SK-N-SH treated with all-trans-retinoic acid at 6 μM for 48 hours (cell line): ENCODE data around the gene DRD4.

Experiments used
- ATAC-seq: fragments of 200-7000 bp; cut with Tn5 transposase; 3 replicates; pipeline ENCODE4 v1.9.1; 2020; ENCODE audit warnings: mild to moderate bottlenecking, moderate library complexity
- ARNTL ChIP-seq: fragments of 450-650 bp; formaldehyde crosslinking; IDR thresholded peaks from 2 replicates; pipeline ENCODE4 v1.5.0; 2020; ENCODE audit warnings: low read depth, mild to moderate bottlenecking, moderate library complexity, borderline replicate concordance
- BACH2 ChIP-seq: fragments of 250-450 bp; sonication (Bioruptor Pico); IDR thresholded peaks from 2 replicates; pipeline ENCODE4 v1.9.0; 2021; ENCODE audit warnings: mild to moderate bottlenecking, borderline replicate concordance
- GLIS3 ChIP-seq: fragments of 250-450 bp; sonication (Bioruptor Pico); IDR thresholded peaks from 2 replicates; pipeline ENCODE4 v1.5.0; 2020; ENCODE audit warnings: mild to moderate bottlenecking, moderate library complexity
- ISL1 ChIP-seq: fragments of 250-450 bp; sonication (Bioruptor Pico); IDR thresholded peaks from 2 replicates; pipeline ENCODE4 v2.1.2; 2022; ENCODE audit warnings: mild to moderate bottlenecking, moderate library complexity
- OSR1 ChIP-seq: fragments of 250-450 bp; sonication (Bioruptor Pico); IDR thresholded peaks from 2 replicates; pipeline ENCODE4 v1.8.0; 2022; ENCODE audit warnings: moderate library complexity, mild to moderate bottlenecking, inconsistent platforms
- RARB ChIP-seq: fragments of 250-450 bp; sonication (Bioruptor Pico); IDR thresholded peaks from 2 replicates; pipeline ENCODE4 v1.8.0; 2021; ENCODE audit warnings: mild to moderate bottlenecking, moderate library complexity
- SNAI2 ChIP-seq: fragments of 250-450 bp; sonication (Bioruptor Pico); IDR thresholded peaks from 2 replicates; pipeline ENCODE4 v1.5.0; 2020; ENCODE audit warnings: mild to moderate bottlenecking, moderate library complexity
- TOX ChIP-seq: fragments of 250-450 bp; sonication (Bioruptor Pico); IDR thresholded peaks from 2 replicates; pipeline ENCODE4 v1.8.0; 2021; ENCODE audit warnings: mild to moderate bottlenecking, moderate library complexity, borderline replicate concordance
- ZC3H10 ChIP-seq: fragments of 250-450 bp; sonication (Bioruptor Pico); IDR thresholded peaks from 2 replicates; pipeline ENCODE4 v1.5.1; 2021; ENCODE audit warnings: mild to moderate bottlenecking, moderate library complexity
- ZFP3 ChIP-seq: fragments of 250-450 bp; sonication (Bioruptor Pico); IDR thresholded peaks from 2 replicates; pipeline ENCODE4 v1.5.0; 2020; ENCODE audit warnings: mild to moderate bottlenecking, moderate library complexity
- ZFP30 ChIP-seq: fragments of 450-650 bp; formaldehyde crosslinking; IDR thresholded peaks from 2 replicates; pipeline ENCODE4 v1.5.0; 2022; ENCODE audit warnings: mild to moderate bottlenecking, moderate library complexity
- ZNF565 ChIP-seq: fragments of 450-650 bp; formaldehyde crosslinking; conservative IDR thresholded peaks from 2 replicates; pipeline ENCODE4 v1.5.0; 2020; ENCODE audit warnings: low read depth, mild to moderate bottlenecking, moderate library complexity
- ZNF70 ChIP-seq: fragments of 450-650 bp; formaldehyde crosslinking; IDR thresholded peaks from 2 replicates; pipeline ENCODE4 v1.5.0; 2020; ENCODE audit warnings: mild to moderate bottlenecking, moderate library complexity
- ZNF8 ChIP-seq: fragments of 450-650 bp; formaldehyde crosslinking; IDR thresholded peaks from 2 replicates; pipeline ENCODE4 v1.5.0; 2020; ENCODE audit warnings: mild to moderate bottlenecking, moderate library complexity
- TF ChIP-seq, protein P1 (sequence below): fragments of 250-450 bp; sonication (Bioruptor Pico); IDR thresholded peaks from 2 replicates; pipeline ENCODE4 v1.5.1; 2021; ENCODE audit warnings: mild to moderate bottlenecking, moderate library complexity
- TF ChIP-seq, protein P2 (sequence below): fragments of 250-450 bp; sonication (Bioruptor Pico); IDR thresholded peaks from 2 replicates; pipeline ENCODE4 v1.5.0; 2020; ENCODE audit warnings: mild to moderate bottlenecking, moderate library complexity
- TF ChIP-seq, protein P3 (sequence below): fragments of 250-450 bp; sonication (Bioruptor Pico); IDR thresholded peaks from 2 replicates; pipeline ENCODE4 v1.8.0; 2021; ENCODE audit warnings: low read depth, mild to moderate bottlenecking, moderate library complexity, borderline replicate concordance
- TF ChIP-seq, protein P4 (sequence below): fragments of 250-450 bp; sonication (Bioruptor Pico); IDR thresholded peaks from 2 replicates; pipeline ENCODE4 v1.5.1; 2020; ENCODE audit warnings: low read depth, mild to moderate bottlenecking, moderate library complexity

The DRD4 gene

DNA sequence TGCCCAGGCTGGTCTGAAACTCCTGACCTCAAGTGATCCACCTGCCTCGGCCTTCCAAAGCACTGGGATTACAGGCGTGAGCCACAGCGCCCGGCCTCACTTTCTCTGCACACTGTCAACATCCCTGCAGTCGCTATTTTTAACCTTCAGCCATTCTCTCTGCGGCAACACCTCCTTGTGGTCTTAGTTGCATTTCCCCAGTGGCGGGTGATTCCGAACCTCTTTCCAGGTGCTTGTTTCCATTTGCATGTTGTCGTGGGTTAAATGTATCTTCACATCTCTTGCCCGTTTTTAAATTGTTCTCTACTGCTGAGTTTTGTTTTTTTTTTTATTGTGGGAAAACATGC is 7.9 kb upstream of the DRD4 start (continued):
- TF ChIP-seq, protein P1, sequence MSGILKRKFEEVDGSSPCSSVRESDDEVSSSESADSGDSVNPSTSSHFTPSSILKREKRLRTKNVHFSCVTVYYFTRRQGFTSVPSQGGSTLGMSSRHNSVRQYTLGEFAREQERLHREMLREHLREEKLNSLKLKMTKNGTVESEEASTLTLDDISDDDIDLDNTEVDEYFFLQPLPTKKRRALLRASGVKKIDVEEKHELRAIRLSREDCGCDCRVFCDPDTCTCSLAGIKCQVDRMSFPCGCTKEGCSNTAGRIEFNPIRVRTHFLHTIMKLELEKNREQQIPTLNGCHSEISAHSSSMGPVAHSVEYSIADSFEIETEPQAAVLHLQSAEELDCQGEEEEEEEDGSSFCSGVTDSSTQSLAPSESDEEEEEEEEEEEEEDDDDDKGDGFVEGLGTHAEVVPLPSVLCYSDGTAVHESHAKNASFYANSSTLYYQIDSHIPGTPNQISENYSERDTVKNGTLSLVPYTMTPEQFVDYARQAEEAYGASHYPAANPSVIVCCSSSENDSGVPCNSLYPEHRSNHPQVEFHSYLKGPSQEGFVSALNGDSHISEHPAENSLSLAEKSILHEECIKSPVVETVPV (CRISPR knock-in tag): no peak
- TF ChIP-seq, all 23 proteins: peak for 0

DNA sequence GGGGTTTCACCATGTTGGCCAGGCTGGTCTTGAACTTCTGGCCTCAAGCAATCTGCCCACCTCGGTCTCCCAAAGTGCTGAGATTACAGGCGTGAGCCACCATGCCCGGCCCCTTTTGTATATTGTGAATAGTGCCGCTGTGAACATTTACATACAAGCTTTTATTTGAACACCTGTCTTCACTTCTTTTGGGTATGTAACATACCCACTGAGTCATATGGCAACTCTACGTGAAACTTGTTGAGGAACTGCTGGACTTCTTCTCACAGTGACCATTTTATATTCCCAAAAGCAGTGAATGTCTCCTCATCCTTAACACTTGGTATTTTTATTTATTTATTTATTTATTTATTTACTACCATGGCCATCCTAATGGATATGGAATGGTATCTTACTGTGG is 6.2 kb upstream of the DRD4 start:
- ATAC-seq: no peak
- TF ChIP-seq ZNF565 (CRISPR knock-in tag) (no peak), ZFP3 (CRISPR knock-in tag) (no peak), BACH2 (CRISPR knock-in tag) (no peak), ZC3H10 (CRISPR knock-in tag) (no peak), TOX (CRISPR knock-in tag) (no peak), ZNF70 (CRISPR knock-in tag) (no peak), RARB (CRISPR knock-in tag) (no peak), SNAI2 (CRISPR knock-in tag) (no peak), ZNF8 (CRISPR knock-in tag) (no peak), ISL1 (no peak), ZFP30 (CRISPR knock-in tag) (no peak), ARNTL (CRISPR knock-in tag) (no peak)
- TF ChIP-seq, protein P2, sequence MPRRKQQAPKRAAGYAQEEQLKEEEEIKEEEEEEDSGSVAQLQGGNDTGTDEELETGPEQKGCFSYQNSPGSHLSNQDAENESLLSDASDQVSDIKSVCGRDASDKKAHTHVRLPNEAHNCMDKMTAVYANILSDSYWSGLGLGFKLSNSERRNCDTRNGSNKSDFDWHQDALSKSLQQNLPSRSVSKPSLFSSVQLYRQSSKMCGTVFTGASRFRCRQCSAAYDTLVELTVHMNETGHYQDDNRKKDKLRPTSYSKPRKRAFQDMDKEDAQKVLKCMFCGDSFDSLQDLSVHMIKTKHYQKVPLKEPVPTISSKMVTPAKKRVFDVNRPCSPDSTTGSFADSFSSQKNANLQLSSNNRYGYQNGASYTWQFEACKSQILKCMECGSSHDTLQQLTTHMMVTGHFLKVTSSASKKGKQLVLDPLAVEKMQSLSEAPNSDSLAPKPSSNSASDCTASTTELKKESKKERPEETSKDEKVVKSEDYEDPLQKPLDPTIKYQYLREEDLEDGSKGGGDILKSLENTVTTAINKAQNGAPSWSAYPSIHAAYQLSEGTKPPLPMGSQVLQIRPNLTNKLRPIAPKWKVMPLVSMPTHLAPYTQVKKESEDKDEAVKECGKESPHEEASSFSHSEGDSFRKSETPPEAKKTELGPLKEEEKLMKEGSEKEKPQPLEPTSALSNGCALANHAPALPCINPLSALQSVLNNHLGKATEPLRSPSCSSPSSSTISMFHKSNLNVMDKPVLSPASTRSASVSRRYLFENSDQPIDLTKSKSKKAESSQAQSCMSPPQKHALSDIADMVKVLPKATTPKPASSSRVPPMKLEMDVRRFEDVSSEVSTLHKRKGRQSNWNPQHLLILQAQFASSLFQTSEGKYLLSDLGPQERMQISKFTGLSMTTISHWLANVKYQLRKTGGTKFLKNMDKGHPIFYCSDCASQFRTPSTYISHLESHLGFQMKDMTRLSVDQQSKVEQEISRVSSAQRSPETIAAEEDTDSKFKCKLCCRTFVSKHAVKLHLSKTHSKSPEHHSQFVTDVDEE (CRISPR knock-in tag): no peak
- TF ChIP-seq, protein P3, sequence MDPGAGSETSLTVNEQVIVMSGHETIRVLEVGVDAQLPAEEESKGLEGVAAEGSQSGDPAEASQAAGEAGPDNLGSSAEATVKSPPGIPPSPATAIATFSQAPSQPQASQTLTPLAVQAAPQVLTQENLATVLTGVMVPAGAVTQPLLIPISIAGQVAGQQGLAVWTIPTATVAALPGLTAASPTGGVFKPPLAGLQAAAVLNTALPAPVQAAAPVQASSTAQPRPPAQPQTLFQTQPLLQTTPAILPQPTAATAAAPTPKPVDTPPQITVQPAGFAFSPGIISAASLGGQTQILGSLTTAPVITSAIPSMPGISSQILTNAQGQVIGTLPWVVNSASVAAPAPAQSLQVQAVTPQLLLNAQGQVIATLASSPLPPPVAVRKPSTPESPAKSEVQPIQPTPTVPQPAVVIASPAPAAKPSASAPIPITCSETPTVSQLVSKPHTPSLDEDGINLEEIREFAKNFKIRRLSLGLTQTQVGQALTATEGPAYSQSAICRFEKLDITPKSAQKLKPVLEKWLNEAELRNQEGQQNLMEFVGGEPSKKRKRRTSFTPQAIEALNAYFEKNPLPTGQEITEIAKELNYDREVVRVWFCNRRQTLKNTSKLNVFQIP (CRISPR knock-in tag): no peak
- TF ChIP-seq, protein P4, sequence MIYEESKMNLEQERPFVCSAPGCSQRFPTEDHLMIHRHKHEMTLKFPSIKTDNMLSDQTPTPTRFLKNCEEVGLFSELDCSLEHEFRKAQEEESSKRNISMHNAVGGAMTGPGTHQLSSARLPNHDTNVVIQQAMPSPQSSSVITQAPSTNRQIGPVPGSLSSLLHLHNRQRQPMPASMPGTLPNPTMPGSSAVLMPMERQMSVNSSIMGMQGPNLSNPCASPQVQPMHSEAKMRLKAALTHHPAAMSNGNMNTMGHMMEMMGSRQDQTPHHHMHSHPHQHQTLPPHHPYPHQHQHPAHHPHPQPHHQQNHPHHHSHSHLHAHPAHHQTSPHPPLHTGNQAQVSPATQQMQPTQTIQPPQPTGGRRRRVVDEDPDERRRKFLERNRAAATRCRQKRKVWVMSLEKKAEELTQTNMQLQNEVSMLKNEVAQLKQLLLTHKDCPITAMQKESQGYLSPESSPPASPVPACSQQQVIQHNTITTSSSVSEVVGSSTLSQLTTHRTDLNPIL (CRISPR knock-in tag): no peak
- TF ChIP-seq, protein P1 (CRISPR knock-in tag): no peak
- TF ChIP-seq, all 23 proteins: peak for 0

DNA sequence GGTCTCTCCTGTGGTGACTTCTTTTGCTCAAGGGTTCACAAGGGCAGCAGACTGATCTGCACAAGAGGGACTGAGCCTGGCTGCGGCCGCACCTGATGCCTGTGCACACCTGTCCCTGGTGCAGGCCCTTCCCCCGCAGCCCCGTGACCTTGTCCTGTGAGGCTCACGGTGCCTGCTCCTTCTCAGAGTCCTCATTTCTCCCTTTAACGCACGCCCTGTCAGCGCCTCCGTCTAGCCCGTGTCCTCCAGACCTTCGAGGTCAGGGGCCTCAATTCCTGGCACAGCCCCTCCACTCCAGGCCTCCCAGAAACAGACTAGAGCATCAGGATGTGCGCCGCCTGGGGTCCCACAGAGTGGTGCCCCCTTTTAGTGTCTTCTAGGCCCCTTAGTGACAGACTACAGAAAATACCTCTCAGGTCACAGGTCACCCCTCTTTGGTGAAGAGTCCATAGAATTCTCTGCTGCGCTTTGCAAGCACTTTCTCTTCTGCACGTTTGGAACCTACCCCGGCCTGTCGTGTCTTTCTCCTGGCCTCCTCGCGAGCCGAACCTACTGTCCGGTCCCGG is 1.0 kb upstream of the DRD4 start:
- no peak for ATAC-seq
- TF ChIP-seq OSR1 (no peak), ISL1 (no peak), GLIS3 (CRISPR knock-in tag) (no peak), SNAI2 (CRISPR knock-in tag) (no peak)
- TF ChIP-seq, protein P4 (CRISPR knock-in tag): no peak
- TF ChIP-seq, protein P1 (CRISPR knock-in tag): no peak
